Upper lobe of left lung (tissue), 4 donors: ENCODE data around the gene ERG28.

Experiments used
- CTCF ChIP-seq, 6 experiments: fragments of 450-650 bp in 4 of 6; fragments of 200-600 bp in 2 of 6; sonication (generic) in 2 of 6; IDR thresholded peaks; one replicate each; pipeline ENCODE4 v1.5.1; 2016 to 2019; ENCODE audit warnings: antibody characterized with exemption in 6 of 6
- EP300 ChIP-seq, 4 donors: sonication (generic); formaldehyde crosslinking; IDR thresholded peaks; one replicate each; pipeline ENCODE4 v1.5.1; 2017; ENCODE audit warnings: antibody characterized with exemption in 4 of 4, control low read depth in 2 of 4
- POLR2AphosphoS5 ChIP-seq, 2 donors: sonication (generic); formaldehyde crosslinking; IDR thresholded peaks; one replicate each; pipeline ENCODE4 v1.5.1; 2017; ENCODE audit warnings: antibody characterized with exemption in 2 of 2

- TF ChIP-seq POLR2AphosphoS5 (IDR thresholded peaks at IDR 0.05) (no peak), CTCF (IDR thresholded peaks at IDR 0.05) (no peak), EP300 (IDR thresholded peaks at IDR 0.05) (no peak)
Measured at GRCh38 chr14:75643985-75644384, 16.7 kb downstream of the ERG28 start.
